Mesothelial cell of epicardium (in vitro differentiated cells): ENCODE measurements around the gene WDR18. TPM values are rescaled to one million over a fixed set of nuclear protein-coding genes. Genes with fewer than 3 reads are reported as not detected.

Experiments used
- DNase-seq, 2 experiments: peaks; one replicate each; pipeline ENCODE4 v3.0.0; 2021; ENCODE audit warnings: low spot score in 2 of 2; ENCODE audit not compliant: unreplicated experiment in 2 of 2
- H3K27ac Mint-ChIP-seq: 2 replicates; pipeline ENCODE4 v1.8.0; 2021; ENCODE audit warnings: mixed read lengths
- H3K27me3 Mint-ChIP-seq: 2 replicates; pipeline ENCODE4 v1.8.0; 2021; ENCODE audit warnings: low read depth, mixed read lengths
- H3K36me3 Mint-ChIP-seq: 2 replicates; pipeline ENCODE4 v1.8.0; 2021; ENCODE audit warnings: mixed read lengths
- H3K4me1 Mint-ChIP-seq: 2 replicates; pipeline ENCODE4 v1.8.0; 2021; ENCODE audit warnings: mixed read lengths
- H3K4me3 Mint-ChIP-seq: 2 replicates; pipeline ENCODE4 v1.8.0; 2021; ENCODE audit warnings: mild to moderate bottlenecking, moderate library complexity, mixed read lengths
- H3K9me3 Mint-ChIP-seq: 2 replicates; pipeline ENCODE4 v1.8.0; 2021; ENCODE audit warnings: mixed read lengths
- total RNA-seq: library from RNA; stranded (reverse); gene quantifications from 3 replicates; pipeline ENCODE4 v1.2.1, GENCODE V29; 2021
- TF ChIP-seq, protein P1 (sequence below): fragments of 200-600 bp; sonication (generic); IDR thresholded peaks from one replicate; pipeline ENCODE4 v1.5.0; 2021; ENCODE audit warnings: antibody characterized with exemption; ENCODE audit not compliant: unreplicated experiment

Gene WDR18, protein sequence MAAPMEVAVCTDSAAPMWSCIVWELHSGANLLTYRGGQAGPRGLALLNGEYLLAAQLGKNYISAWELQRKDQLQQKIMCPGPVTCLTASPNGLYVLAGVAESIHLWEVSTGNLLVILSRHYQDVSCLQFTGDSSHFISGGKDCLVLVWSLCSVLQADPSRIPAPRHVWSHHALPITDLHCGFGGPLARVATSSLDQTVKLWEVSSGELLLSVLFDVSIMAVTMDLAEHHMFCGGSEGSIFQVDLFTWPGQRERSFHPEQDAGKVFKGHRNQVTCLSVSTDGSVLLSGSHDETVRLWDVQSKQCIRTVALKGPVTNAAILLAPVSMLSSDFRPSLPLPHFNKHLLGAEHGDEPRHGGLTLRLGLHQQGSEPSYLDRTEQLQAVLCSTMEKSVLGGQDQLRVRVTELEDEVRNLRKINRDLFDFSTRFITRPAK
- 59.3 to 65.2 TPM (median 59.4 TPM) in 3 replicates for total RNA-seq

DNA sequence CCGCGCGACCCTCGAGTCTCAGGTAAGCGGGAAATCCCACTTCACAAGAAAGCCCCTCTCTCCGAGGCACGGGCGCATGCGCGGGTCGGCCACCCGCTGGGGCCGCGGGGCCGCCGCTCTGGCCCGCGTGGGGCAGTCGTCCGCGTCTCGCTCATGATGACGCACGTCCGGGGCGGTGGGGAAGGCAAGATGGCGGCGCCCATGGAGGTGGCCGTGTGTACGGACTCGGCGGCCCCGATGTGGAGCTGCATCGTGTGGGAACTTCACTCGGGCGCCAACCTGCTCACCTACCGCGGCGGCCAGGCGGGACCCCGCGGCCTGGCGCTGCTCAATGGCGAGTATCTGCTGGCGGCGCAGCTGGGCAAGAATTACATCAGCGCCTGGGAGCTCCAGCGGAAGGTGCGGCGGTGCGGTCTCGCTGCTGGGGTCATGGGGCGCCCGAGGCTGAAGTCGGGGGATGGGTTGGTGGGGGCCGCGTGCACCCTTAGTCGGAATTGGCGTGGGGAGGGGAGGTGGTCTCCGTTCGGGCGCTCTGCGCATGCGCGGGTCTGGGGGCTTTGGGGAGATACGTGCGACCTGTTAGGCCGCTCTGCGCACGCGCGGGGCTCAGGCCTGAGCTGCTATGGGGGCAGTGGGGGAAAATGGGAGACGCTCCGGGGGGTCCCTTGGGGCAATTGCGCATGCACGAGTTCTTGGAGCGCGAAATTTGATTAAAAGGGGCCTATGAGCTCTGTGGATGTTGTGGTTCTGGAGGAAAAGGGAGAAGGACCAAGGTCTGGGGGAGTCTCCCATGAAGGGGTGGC, at the start of gene WDR18:
Gene WDR18, plus strand, starts transcription at position 181 of the 803 bp plus-strand sequence. Its CDS starts 9 bp downstream, at position 190.
- no peaks in the 10 kb centered on the region for H3K27me3 Mint-ChIP-seq
- no peaks in the 10 kb centered on the region for H3K9me3 Mint-ChIP-seq
- H3K27ac Mint-ChIP-seq: peak within 1 kb of the TSS; percentile 98
- H3K4me1 Mint-ChIP-seq: peaks cover 8% of the 10 kb centered on the region
- H3K36me3 Mint-ChIP-seq: peaks cover 9% of the 10 kb centered on the region
- DNase-seq: peak; percentile 91 to 93
- TF ChIP-seq, protein P1, sequence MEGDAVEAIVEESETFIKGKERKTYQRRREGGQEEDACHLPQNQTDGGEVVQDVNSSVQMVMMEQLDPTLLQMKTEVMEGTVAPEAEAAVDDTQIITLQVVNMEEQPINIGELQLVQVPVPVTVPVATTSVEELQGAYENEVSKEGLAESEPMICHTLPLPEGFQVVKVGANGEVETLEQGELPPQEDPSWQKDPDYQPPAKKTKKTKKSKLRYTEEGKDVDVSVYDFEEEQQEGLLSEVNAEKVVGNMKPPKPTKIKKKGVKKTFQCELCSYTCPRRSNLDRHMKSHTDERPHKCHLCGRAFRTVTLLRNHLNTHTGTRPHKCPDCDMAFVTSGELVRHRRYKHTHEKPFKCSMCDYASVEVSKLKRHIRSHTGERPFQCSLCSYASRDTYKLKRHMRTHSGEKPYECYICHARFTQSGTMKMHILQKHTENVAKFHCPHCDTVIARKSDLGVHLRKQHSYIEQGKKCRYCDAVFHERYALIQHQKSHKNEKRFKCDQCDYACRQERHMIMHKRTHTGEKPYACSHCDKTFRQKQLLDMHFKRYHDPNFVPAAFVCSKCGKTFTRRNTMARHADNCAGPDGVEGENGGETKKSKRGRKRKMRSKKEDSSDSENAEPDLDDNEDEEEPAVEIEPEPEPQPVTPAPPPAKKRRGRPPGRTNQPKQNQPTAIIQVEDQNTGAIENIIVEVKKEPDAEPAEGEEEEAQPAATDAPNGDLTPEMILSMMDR: peak; percentile 11
- H3K4me3 Mint-ChIP-seq: peak within 1 kb of the TSS; percentile 96

DNA sequence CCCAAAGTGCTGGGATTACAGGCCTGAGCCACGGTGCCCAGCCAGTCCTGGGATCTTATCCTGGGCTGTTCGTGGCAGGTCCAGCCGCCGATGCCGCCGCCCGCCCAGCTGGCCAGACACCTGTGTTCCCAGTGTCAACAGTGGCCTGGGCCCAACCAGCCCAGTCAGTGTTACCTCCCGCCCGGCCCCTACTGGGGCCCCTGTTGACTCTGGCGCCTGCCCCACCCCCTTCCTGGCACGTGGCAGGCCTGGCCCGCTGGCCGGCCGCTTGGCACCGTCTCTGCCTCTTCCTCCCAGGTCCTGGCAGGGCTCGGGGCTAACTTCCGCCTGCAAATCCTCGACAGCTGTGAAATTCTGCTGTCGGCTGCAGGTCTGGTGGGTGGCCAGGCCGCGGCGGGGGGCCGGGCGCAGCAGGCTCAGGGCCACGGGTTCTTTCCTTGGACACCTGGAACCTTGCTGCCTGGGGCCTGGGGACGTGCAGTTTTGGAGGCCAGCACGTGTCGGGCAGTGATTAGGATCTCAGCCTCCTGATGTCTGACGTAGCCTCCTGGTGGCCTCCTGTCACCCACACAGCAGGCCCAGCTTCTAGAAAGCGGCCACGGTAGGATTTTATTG, 49.2 kb upstream of the WDR18 start:
- peak overlapping the region; percentile 56 for H3K27ac Mint-ChIP-seq
- no peak for DNase-seq
- H3K27me3 Mint-ChIP-seq: no peaks in the 10 kb centered on the region
- no peak overlapping the region for H3K4me3 Mint-ChIP-seq
- H3K36me3 Mint-ChIP-seq: peaks cover 20% of the 10 kb centered on the region
- H3K4me1 Mint-ChIP-seq: peaks cover 29% of the 10 kb centered on the region
- H3K9me3 Mint-ChIP-seq: no peaks in the 10 kb centered on the region
- TF ChIP-seq, protein P1: no peak

DNA sequence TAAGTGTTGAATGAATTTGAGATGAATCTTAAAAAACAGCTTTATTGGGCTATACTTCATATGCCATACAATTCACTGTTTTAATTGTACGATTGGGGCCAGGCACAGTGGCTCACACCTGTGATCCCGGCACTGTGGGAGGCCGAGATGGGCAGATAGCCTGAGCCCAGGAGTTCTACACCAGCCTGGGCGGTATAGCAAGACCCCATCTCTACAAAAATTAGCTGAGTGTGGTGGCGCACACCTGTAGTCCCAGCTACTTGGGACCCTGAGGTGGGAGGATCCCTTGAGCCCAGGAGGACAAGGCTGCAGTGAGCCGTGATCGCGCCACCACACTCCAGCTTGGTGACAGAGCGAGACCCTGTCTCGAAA, 48.0 kb upstream of the WDR18 start:
- Mint-ChIP-seq H3K9me3 (no peaks in the 10 kb centered on the region), H3K27ac (no peak overlapping the region), H3K4me1 (peaks cover 34% of the 10 kb centered on the region), H3K4me3 (no peak overlapping the region), H3K27me3 (no peaks in the 10 kb centered on the region), H3K36me3 (peaks cover 25% of the 10 kb centered on the region)
- TF ChIP-seq, protein P1: no peak
- no peak for DNase-seq

DNA sequence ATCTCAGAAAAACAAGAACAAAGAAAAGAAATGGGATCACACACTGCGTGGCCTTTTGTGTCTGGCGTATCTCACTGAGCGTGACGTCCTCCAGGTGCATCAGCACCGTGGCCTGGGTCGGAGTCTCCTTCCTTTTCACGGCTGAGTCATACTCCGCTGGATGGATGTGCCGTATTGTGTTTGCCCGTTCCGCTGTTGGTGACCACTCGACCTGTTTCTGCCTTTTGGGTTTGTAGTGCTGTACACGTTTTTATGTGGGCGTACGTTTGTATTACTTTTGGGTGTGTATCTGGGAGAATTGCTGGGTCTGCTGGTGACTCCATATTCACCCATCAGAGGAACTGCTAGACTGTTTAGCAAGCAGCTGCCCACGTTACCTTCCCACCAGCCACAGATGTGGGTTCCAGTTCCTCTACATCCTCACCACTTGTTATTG, 46.9 kb upstream of the WDR18 start:
- no peak overlapping the region for H3K4me3 Mint-ChIP-seq
- H3K27ac Mint-ChIP-seq: peak overlapping the region; percentile 51
- TF ChIP-seq, protein P1: no peak
- no peak for DNase-seq
- no peaks in the 10 kb centered on the region for H3K9me3 Mint-ChIP-seq
- H3K4me1 Mint-ChIP-seq: peaks cover 34% of the 10 kb centered on the region
- H3K36me3 Mint-ChIP-seq: peaks cover 30% of the 10 kb centered on the region
- no peaks in the 10 kb centered on the region for H3K27me3 Mint-ChIP-seq

DNA sequence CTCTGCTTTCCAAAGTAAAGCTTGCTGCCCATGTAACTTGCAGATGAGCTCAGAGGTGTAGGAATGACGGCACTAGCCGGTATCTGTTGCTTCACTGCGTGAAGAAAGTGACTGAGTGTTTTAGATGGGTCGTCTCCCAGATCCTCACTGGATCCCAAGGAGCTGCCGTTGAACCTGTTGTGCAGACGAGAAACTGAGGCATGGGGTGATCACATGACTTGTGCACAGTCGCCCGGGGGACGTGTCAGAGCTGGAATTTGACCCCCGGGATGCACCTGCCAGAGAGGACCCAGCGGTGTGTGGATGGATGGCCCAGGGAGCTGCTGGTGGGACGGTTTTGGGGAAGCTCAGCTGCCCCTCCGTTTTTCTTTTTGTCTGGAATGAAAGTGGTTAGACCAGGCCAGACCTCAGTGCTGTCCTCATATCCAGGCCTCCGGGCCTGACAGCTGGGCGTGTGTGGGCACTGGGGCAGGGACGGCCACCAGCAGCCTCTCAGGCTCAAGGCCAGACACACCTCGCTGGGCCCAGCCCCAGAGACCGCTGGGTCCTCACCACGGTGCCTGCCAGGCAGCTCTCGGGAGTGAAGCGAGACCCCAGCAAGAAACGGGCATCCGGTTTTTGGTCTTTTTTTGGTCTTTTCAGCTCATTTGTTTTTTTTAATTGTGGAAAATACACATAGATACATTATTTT, 45.8 kb upstream of the WDR18 start:
- H3K4me1 Mint-ChIP-seq: peaks cover 27% of the 10 kb centered on the region

More for the DNA sequence above, 45.8 kb upstream of the WDR18 start:
- H3K9me3 Mint-ChIP-seq: no peaks in the 10 kb centered on the region
- TF ChIP-seq, protein P1: no peak
- no peak for DNase-seq
- H3K27me3 Mint-ChIP-seq: no peaks in the 10 kb centered on the region
- H3K4me3 Mint-ChIP-seq: no peak overlapping the region
- peak overlapping the region; percentile 90 for H3K27ac Mint-ChIP-seq
- peaks cover 33% of the 10 kb centered on the region for H3K36me3 Mint-ChIP-seq
